Mesendoderm (in vitro differentiated cells): ENCODE measurements around the gene CLIC1.

Experiments used
- DNase-seq: peaks from one replicate; pipeline ENCODE4 v3.0.0; 2013
- H2AK5ac ChIP-seq: 2 replicates; pipeline ENCODE4 v1.6.1; 2013; ENCODE audit warnings: low read length, inconsistent platforms
- H2BK120ac ChIP-seq: 2 replicates; pipeline ENCODE4 v1.6.1; 2013; ENCODE audit warnings: low read depth, mild to moderate bottlenecking, low read length, moderate library complexity, mixed read lengths
- H2BK15ac ChIP-seq: replicated peaks from 2 replicates; pipeline ENCODE4 v1.6.1; 2013; ENCODE audit warnings: low read depth, mild to moderate bottlenecking, moderate library complexity
- H2BK5ac ChIP-seq: 2 replicates; pipeline ENCODE4 v1.6.1; 2013; ENCODE audit warnings: low read length, inconsistent platforms
- H3K18ac ChIP-seq: 2 replicates; pipeline ENCODE4 v1.6.1; 2013; ENCODE audit warnings: mild to moderate bottlenecking, low read length, mixed read lengths
- H3K23ac ChIP-seq: one replicate; pipeline ENCODE4 v1.6.1; 2013; ENCODE audit warnings: low read length
- H3K27ac ChIP-seq: 2 replicates; pipeline ENCODE4 v1.5.1; 2013; ENCODE audit warnings: low read depth, mild to moderate bottlenecking, inconsistent platforms, low read length, moderate library complexity
- H3K27me3 ChIP-seq: 2 replicates; pipeline ENCODE4 v1.6.1; 2013; ENCODE audit warnings: low read length, control low read depth, mild to moderate bottlenecking, inconsistent platforms; ENCODE audit not compliant: insufficient read depth, poor library complexity
- H3K36me3 ChIP-seq: 2 replicates; pipeline ENCODE4 v1.6.1; 2013; ENCODE audit warnings: low read length, inconsistent platforms; ENCODE audit not compliant: control insufficient read depth, insufficient read depth
- H3K4ac ChIP-seq: one replicate; pipeline ENCODE4 v1.6.1; 2013; ENCODE audit warnings: low read depth, mild to moderate bottlenecking, low read length, moderate library complexity
- H3K4me1 ChIP-seq: 2 replicates; pipeline ENCODE4 v1.6.1; 2013; ENCODE audit warnings: low read depth, low read length, inconsistent platforms; ENCODE audit not compliant: control insufficient read depth
- H3K4me2 ChIP-seq: 2 replicates; pipeline ENCODE4 v1.6.1; 2013; ENCODE audit warnings: low read length
- H3K4me3 ChIP-seq: 2 replicates; pipeline ENCODE4 v1.5.1; 2013; ENCODE audit warnings: mild to moderate bottlenecking, low read length
- H3K56ac ChIP-seq: one replicate; pipeline ENCODE4 v1.6.1; 2013; ENCODE audit warnings: low read length
- H3K79me1 ChIP-seq: 2 replicates; pipeline ENCODE4 v1.6.1; 2013; ENCODE audit warnings: low read length, inconsistent platforms
- H3K79me2 ChIP-seq: 2 replicates; pipeline ENCODE4 v1.6.1; 2013; ENCODE audit warnings: mild to moderate bottlenecking, low read length; ENCODE audit not compliant: control insufficient read depth, insufficient read depth
- H3K9ac ChIP-seq: 2 replicates; pipeline ENCODE4 v1.6.1; 2013; ENCODE audit warnings: low read length, inconsistent platforms
- H4K5ac ChIP-seq: one replicate; pipeline ENCODE4 v1.6.1; 2013; ENCODE audit warnings: low read length
- H4K8ac ChIP-seq: one replicate; pipeline ENCODE4 v1.6.1; 2013; ENCODE audit warnings: low read depth, mild to moderate bottlenecking, control low read depth, low read length, moderate library complexity
- WGBS: extraction: QIAGEN DNeasy Blood & Tissue Kit; methylation state at CpG from one replicate; pipeline ENCODE4 v1.1.7; 2013; ENCODE audit warnings: low lambda C conversion rate, missing lambda C conversion rate; ENCODE audit not compliant: insufficient coverage; ENCODE audit errors: extremely low coverage; 5-methylcytosine and 5-hydroxymethylcytosine counted together

CLIC1 gene

GRCh38 chr6:31719001-31719400 is 17.3 kb downstream of the CLIC1 start:
- Histone ChIP-seq H3K79me1 (no peaks in the 10 kb centered on the region), H3K27me3 (no peaks in the 10 kb centered on the region), H3K79me2 (no peaks in the 10 kb centered on the region), H2AK5ac (no peak overlapping the region), H2BK5ac (no peak overlapping the region), H3K27ac (no peak overlapping the region), H3K4me3 (no peak overlapping the region), H3K4me1 (peaks cover 12% of the 10 kb centered on the region), H3K36me3 (no peaks in the 10 kb centered on the region), H3K4ac (no peak overlapping the region), H3K23ac (no peak overlapping the region), H3K4me2 (no peak overlapping the region), H4K8ac (no peak overlapping the region), H3K9ac (no peak overlapping the region), H2BK120ac (no peak overlapping the region), H3K18ac (no peak overlapping the region), H2BK15ac (no peak overlapping the region), H4K5ac (no peak overlapping the region), H3K56ac (peak overlapping the region; percentile 43)
- DNase-seq = no peak
- WGBS = no CpG with 5 or more reads among the region's 6 CpGs

DNA sequence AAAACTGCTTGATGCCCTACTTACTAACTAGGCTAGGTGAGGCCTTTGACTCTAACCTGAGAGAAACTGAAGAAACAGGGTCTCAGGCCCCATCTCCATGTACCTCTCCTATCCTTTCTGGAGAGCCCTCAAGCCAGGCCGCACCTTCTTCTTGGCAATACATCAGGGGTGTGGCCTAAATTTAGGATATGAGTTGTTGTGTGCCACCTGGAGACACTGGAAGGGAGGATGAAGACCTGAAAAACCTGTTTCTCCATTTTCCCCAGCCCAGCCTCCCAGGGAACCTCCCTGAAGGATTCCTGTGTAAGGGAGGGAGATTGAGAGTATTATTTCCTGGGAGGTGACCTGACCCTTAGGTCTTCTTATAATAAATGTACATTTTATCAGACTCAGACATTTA is 18.1 kb downstream of the CLIC1 start:
- H3K9ac ChIP-seq = no peak overlapping the region
- H2AK5ac ChIP-seq = no peak overlapping the region
- peaks cover 17% of the 10 kb centered on the region for H3K4me1 ChIP-seq
- no peak overlapping the region for H2BK5ac ChIP-seq
- H3K36me3 ChIP-seq = no peaks in the 10 kb centered on the region
- H3K56ac ChIP-seq = no peak overlapping the region
- DNase-seq = peak; percentile 76
- no peaks in the 10 kb centered on the region for H3K79me2 ChIP-seq
- H3K23ac ChIP-seq = no peak overlapping the region
- no peak overlapping the region for H3K18ac ChIP-seq
- no peak overlapping the region for H3K4me2 ChIP-seq
- H3K27me3 ChIP-seq = no peaks in the 10 kb centered on the region
- WGBS = no CpG with 5 or more reads among the region's 1 CpG
- no peak overlapping the region for H3K4ac ChIP-seq
- no peak overlapping the region for H4K8ac ChIP-seq
- H3K4me3 ChIP-seq = no peak overlapping the region
- no peaks in the 10 kb centered on the region for H3K79me1 ChIP-seq
- no peak overlapping the region for H4K5ac ChIP-seq
- no peak overlapping the region for H3K27ac ChIP-seq
- H2BK15ac ChIP-seq = no peak overlapping the region
- no peak overlapping the region for H2BK120ac ChIP-seq

- peaks cover 18% of the 10 kb centered on the region for H3K4me1 ChIP-seq
- H2BK5ac ChIP-seq = no peak overlapping the region
- H3K79me2 ChIP-seq = no peaks in the 10 kb centered on the region
- H3K56ac ChIP-seq = no peak overlapping the region
- H3K4me2 ChIP-seq = no peak overlapping the region
- peak; percentile 85 for DNase-seq
- H3K27ac ChIP-seq = no peak overlapping the region
- H3K27me3 ChIP-seq = no peaks in the 10 kb centered on the region
- H2BK120ac ChIP-seq = no peak overlapping the region
- no peak overlapping the region for H3K23ac ChIP-seq
- H3K9ac ChIP-seq = no peak overlapping the region
- H3K79me1 ChIP-seq = no peaks in the 10 kb centered on the region
- no CpG with 5 or more reads among the region's 10 CpGs for WGBS
- H3K4me3 ChIP-seq = no peak overlapping the region
- no peak overlapping the region for H2AK5ac ChIP-seq
- no peaks in the 10 kb centered on the region for H3K36me3 ChIP-seq
- H4K5ac ChIP-seq = no peak overlapping the region
- no peak overlapping the region for H4K8ac ChIP-seq
- no peak overlapping the region for H2BK15ac ChIP-seq
- no peak overlapping the region for H3K4ac ChIP-seq
- no peak overlapping the region for H3K18ac ChIP-seq
Measured at GRCh38 chr6:31717499-31718222, 18.7 kb downstream of the CLIC1 start.

DNA sequence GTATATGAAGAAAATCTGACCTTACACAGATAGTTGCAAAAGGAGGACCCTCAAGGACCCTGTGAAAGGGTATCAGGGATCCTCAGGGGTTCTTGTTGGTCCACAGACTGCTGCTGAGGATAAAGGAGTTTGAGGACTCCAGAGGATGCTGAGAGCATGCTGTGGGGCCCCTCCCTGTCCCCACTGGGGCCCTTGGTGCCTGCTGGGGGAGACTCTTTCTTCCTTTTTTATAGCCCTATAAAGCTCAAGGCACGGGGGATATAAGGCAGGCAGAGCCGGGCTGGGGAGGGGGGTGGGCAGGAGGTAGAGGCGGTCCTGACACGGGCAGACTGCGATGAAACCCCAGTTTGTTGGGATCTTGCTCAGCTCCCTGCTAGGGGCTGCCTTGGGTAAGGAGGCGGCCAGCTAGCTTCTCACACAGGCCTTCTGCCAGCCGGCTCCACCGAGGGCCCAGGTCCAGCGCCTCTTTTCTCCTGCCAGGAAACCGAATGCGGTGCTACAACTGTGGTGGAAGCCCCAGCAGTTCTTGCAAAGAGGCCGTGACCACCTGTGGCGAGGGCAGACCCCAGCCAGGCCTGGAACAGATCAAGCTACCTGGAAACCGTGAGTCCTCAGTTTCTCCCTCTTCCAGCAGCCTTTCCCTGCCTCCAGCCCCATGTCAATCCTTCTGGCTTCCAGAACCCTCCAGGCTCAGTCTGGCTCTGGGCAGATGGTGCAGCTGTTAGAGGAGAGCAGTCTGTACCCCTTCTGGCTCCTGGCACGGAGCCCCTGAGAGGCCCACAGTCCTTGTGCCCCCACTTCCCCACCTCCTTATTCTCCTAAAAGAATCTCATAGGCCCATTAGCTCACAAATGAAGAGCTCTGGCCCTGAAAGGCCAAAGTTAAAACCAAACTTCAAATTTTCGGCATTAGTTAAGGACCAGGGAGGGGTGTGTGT is 21.0 kb downstream of the CLIC1 start, which contains the start of gene LY6G6D:
TSS of gene LY6G6D (plus strand) at position 327 of the 937 bp plus-strand sequence. CDS start at position 335, 8 bp downstream.
- Histone ChIP-seq H3K18ac (peak within 1 kb of the TSS; percentile 77), H4K8ac (no peak within 1 kb of the TSS), H3K9ac (peak within 1 kb of the TSS; percentile 62), H2BK15ac (no peak within 1 kb of the TSS), H3K4ac (peak within 1 kb of the TSS; percentile 64), H2BK120ac (peak within 1 kb of the TSS; percentile 80), H3K56ac (peak within 1 kb of the TSS; percentile 93), H3K79me1 (no peaks in the 10 kb centered on the region), H2AK5ac (peak within 1 kb of the TSS; percentile 56), H4K5ac (peak within 1 kb of the TSS; percentile 76), H3K23ac (peak within 1 kb of the TSS; percentile 98), H3K4me2 (no peak within 1 kb of the TSS), H3K79me2 (no peaks in the 10 kb centered on the region), H3K4me3 (no peak within 1 kb of the TSS), H3K27ac (peak within 1 kb of the TSS; percentile 69), H2BK5ac (peak within 1 kb of the TSS; percentile 96), H3K27me3 (no peaks in the 10 kb centered on the region), H3K4me1 (peaks cover 23% of the 10 kb centered on the region), H3K36me3 (no peaks in the 10 kb centered on the region)
- DNase-seq = no peak
- WGBS = no CpG with 5 or more reads among the region's 16 CpGs

- H3K56ac ChIP-seq = peak overlapping the region; percentile 93
- no peaks in the 10 kb centered on the region for H3K79me2 ChIP-seq
- H3K27ac ChIP-seq = peak overlapping the region; percentile 69
- H2BK15ac ChIP-seq = no peak overlapping the region
- no peak overlapping the region for H2AK5ac ChIP-seq
- H3K79me1 ChIP-seq = no peaks in the 10 kb centered on the region
- no peak overlapping the region for H4K8ac ChIP-seq
- H3K4me2 ChIP-seq = no peak overlapping the region
- H2BK120ac ChIP-seq = peak overlapping the region; percentile 8
- peak overlapping the region; percentile 98 for H3K23ac ChIP-seq
- no CpG with 5 or more reads among the region's 5 CpGs for WGBS
- peak overlapping the region; percentile 76 for H4K5ac ChIP-seq
- H3K4me3 ChIP-seq = no peak overlapping the region
- peaks cover 23% of the 10 kb centered on the region for H3K4me1 ChIP-seq
- peak overlapping the region; percentile 62 for H3K9ac ChIP-seq
- H3K18ac ChIP-seq = peak overlapping the region; percentile 92
- no peaks in the 10 kb centered on the region for H3K27me3 ChIP-seq
- DNase-seq = peak; percentile 87
- no peaks in the 10 kb centered on the region for H3K36me3 ChIP-seq
- peak overlapping the region; percentile 96 for H2BK5ac ChIP-seq
- H3K4ac ChIP-seq = peak overlapping the region; percentile 64
Measured at GRCh38 chr6:31713991-31714684, 22.2 kb downstream of the CLIC1 start.
